Activated CD4-positive, alpha-beta T cell treated with anti-CD3 and anti-CD28 coated beads, Interleukin-2, amount 10 ng/mL, durations not matched to agents 7 days and 5 days (primary cell): Measurements from ENCODE around the gene ACSS1. TPM values are rescaled to one million over a fixed set of nuclear protein-coding genes. Genes with fewer than 3 reads are reported as not detected.
A peak's percentile ranks its signal among the peaks of the same experiment; 100 is the strongest.

Experiments used
- CTCF ChIA-PET: fragments of 350-600 bp; sonication (Branson Sonifier 250); formaldehyde crosslinking; loops from one replicate; lab custom pipeline; 2021; ENCODE audit warnings: antibody characterized with exemption; lab: Charles Lee
- POLR2A ChIA-PET: fragments of 350-600 bp; sonication (Branson Sonifier 250); formaldehyde crosslinking; loops from one replicate; lab custom pipeline; 2021; ENCODE audit warnings: antibody characterized with exemption; lab: Charles Lee
- DNase-seq: peaks from one replicate; pipeline ENCODE4 v3.0.0-alpha.2; 2020
- H3K27ac Mint-ChIP-seq: one replicate; pipeline ENCODE4 v1.8.0; 2021; ENCODE audit warnings: mild to moderate bottlenecking, moderate library complexity, mixed read lengths
- H3K27me3 Mint-ChIP-seq: one replicate; pipeline ENCODE4 v1.8.0; 2021; ENCODE audit warnings: mixed read lengths
- H3K36me3 Mint-ChIP-seq: one replicate; pipeline ENCODE4 v1.8.0; 2021; ENCODE audit warnings: low read depth, mixed read lengths
- H3K4me1 Mint-ChIP-seq: one replicate; pipeline ENCODE4 v1.8.0; 2021; ENCODE audit warnings: mixed read lengths
- H3K4me3 Mint-ChIP-seq: one replicate; pipeline ENCODE4 v1.8.0; 2021; ENCODE audit warnings: mild to moderate bottlenecking, moderate library complexity, mixed read lengths
- H3K9me3 Mint-ChIP-seq: one replicate; pipeline ENCODE4 v1.8.0; 2021; ENCODE audit warnings: mixed read lengths
- total RNA-seq, 2 experiments: library from RNA; stranded (reverse); gene quantifications; one replicate each; pipeline ENCODE4 v1.2.3, GENCODE V29; 2021

ACSS1 gene
- total RNA-seq, 2 experiments from 2014 or later, result 41.1 to 54.1 TPM

- H3K27ac Mint-ChIP-seq, result no peak overlapping the region
- H3K4me1 Mint-ChIP-seq, result peaks cover 40% of the 10 kb centered on the region
- peaks cover under 1% of the 10 kb centered on the region for H3K9me3 Mint-ChIP-seq
- peaks cover 66% of the 10 kb centered on the region for H3K36me3 Mint-ChIP-seq
- POLR2A ChIA-PET, result no interaction called here
- H3K27me3 Mint-ChIP-seq, result no peaks in the 10 kb centered on the region
- no peak for DNase-seq
- no peak overlapping the region for H3K4me3 Mint-ChIP-seq
- CTCF ChIA-PET, result interaction anchor here (1.3 to 1.4 kb wide), 2 partner anchors 21 to 84 kb away, joined by 3 read pairs; no protein-coding TSS in a partner anchor
Observed at GRCh38 chr20:24981790-24982189, 76.1 kb downstream of the ACSS1 start.

- POLR2A ChIA-PET, result no interaction called here
- Mint-ChIP-seq H3K27me3 (no peaks in the 10 kb centered on the region), H3K36me3 (peaks cover 71% of the 10 kb centered on the region), H3K4me1 (peaks cover 37% of the 10 kb centered on the region), H3K27ac (peak overlapping the region; percentile 46), H3K4me3 (no peak overlapping the region), H3K9me3 (peaks cover 5% of the 10 kb centered on the region)
- DNase-seq, result no peak
- CTCF ChIA-PET, result interaction anchor here (1.0 to 1.4 kb wide), 3 partner anchors 27 to 84 kb away, joined by 3 to 5 read pairs (median 3); no protein-coding TSS in a partner anchor
Observed at GRCh38 chr20:24981282-24981681, 76.7 kb downstream of the ACSS1 start.

GRCh38 chr20:24980291-24981053, 77.5 kb downstream of the ACSS1 start:
- H3K4me3 Mint-ChIP-seq, result no peak overlapping the region
- peaks cover 77% of the 10 kb centered on the region for H3K36me3 Mint-ChIP-seq
- peak overlapping the region; percentile 11 for H3K27ac Mint-ChIP-seq
- peaks cover 12% of the 10 kb centered on the region for H3K9me3 Mint-ChIP-seq
- CTCF ChIA-PET, result interaction anchor here (1.0 to 1.4 kb wide), 3 partner anchors 26 to 30 kb away, joined by 3 to 5 read pairs (median 3); no protein-coding TSS in a partner anchor
- DNase-seq, result no peak
- no peaks in the 10 kb centered on the region for H3K27me3 Mint-ChIP-seq
- peaks cover 29% of the 10 kb centered on the region for H3K4me1 Mint-ChIP-seq
- POLR2A ChIA-PET, result no interaction called here

- peaks cover 13% of the 10 kb centered on the region for H3K9me3 Mint-ChIP-seq
- ChIA-PET CTCF (interaction anchor here (1.2 kb wide), 1 partner anchor 29 kb away, joined by 3 read pairs; no protein-coding TSS in a partner anchor), POLR2A (no interaction called here)
- DNase-seq, result no peak
- peaks cover 84% of the 10 kb centered on the region for H3K36me3 Mint-ChIP-seq
- H3K4me1 Mint-ChIP-seq, result peaks cover 18% of the 10 kb centered on the region
- peak overlapping the region; percentile 11 for H3K27ac Mint-ChIP-seq
- H3K4me3 Mint-ChIP-seq, result no peak overlapping the region
- no peaks in the 10 kb centered on the region for H3K27me3 Mint-ChIP-seq
Observed at GRCh38 chr20:24979036-24979960, 78.6 kb downstream of the ACSS1 start.

GRCh38 chr20:24978513-24978912, 79.4 kb downstream of the ACSS1 start:
- Mint-ChIP-seq H3K27ac (no peak overlapping the region), H3K4me1 (peaks cover 18% of the 10 kb centered on the region), H3K36me3 (peaks cover 83% of the 10 kb centered on the region), H3K27me3 (no peaks in the 10 kb centered on the region), H3K9me3 (peaks cover 13% of the 10 kb centered on the region), H3K4me3 (no peak overlapping the region)
- ChIA-PET POLR2A (no interaction called here), CTCF (no interaction called here)
- DNase-seq, result no peak

- H3K27me3 Mint-ChIP-seq, result no peaks in the 10 kb centered on the region
- DNase-seq, result no peak
- no peak overlapping the region for H3K4me3 Mint-ChIP-seq
- no peak overlapping the region for H3K27ac Mint-ChIP-seq
- H3K36me3 Mint-ChIP-seq, result peaks cover 83% of the 10 kb centered on the region
- peaks cover 17% of the 10 kb centered on the region for H3K4me1 Mint-ChIP-seq
- peaks cover 13% of the 10 kb centered on the region for H3K9me3 Mint-ChIP-seq
- CTCF ChIA-PET, result interaction anchor here (2.0 kb wide), 1 partner anchor 14 kb away, joined by 4 read pairs; no protein-coding TSS in a partner anchor
- POLR2A ChIA-PET, result no interaction called here
Observed at GRCh38 chr20:24977797-24978196, 80.1 kb downstream of the ACSS1 start.

- Mint-ChIP-seq H3K4me1 (peaks cover 14% of the 10 kb centered on the region), H3K36me3 (peaks cover 83% of the 10 kb centered on the region), H3K4me3 (no peak overlapping the region), H3K27ac (no peak overlapping the region), H3K9me3 (peaks cover 13% of the 10 kb centered on the region), H3K27me3 (no peaks in the 10 kb centered on the region)
- CTCF ChIA-PET, result interaction anchor here (2.0 kb wide), 1 partner anchor 14 kb away, joined by 4 read pairs; no protein-coding TSS in a partner anchor
- POLR2A ChIA-PET, result no interaction called here
- DNase-seq, result no peak
Observed at GRCh38 chr20:24977336-24977735, 80.6 kb downstream of the ACSS1 start.

GRCh38 chr20:24972341-24972740, 85.6 kb downstream of the ACSS1 start:
- no peak for DNase-seq
- no peaks in the 10 kb centered on the region for H3K27me3 Mint-ChIP-seq
- H3K36me3 Mint-ChIP-seq, result peaks cover 67% of the 10 kb centered on the region
- H3K9me3 Mint-ChIP-seq, result peaks cover 13% of the 10 kb centered on the region
- no peaks in the 10 kb centered on the region for H3K4me1 Mint-ChIP-seq
- H3K4me3 Mint-ChIP-seq, result no peak overlapping the region
- POLR2A ChIA-PET, result no interaction called here
- CTCF ChIA-PET, result no interaction called here
- no peak overlapping the region for H3K27ac Mint-ChIP-seq

GRCh38 chr20:24971376-24972101, 86.4 kb downstream of the ACSS1 start:
- no peak overlapping the region for H3K27ac Mint-ChIP-seq
- no peak overlapping the region for H3K4me3 Mint-ChIP-seq
- no peaks in the 10 kb centered on the region for H3K4me1 Mint-ChIP-seq
- no peaks in the 10 kb centered on the region for H3K27me3 Mint-ChIP-seq
- POLR2A ChIA-PET, result no interaction called here
- H3K36me3 Mint-ChIP-seq, result peaks cover 61% of the 10 kb centered on the region
- peaks cover 11% of the 10 kb centered on the region for H3K9me3 Mint-ChIP-seq
- CTCF ChIA-PET, result no interaction called here
- DNase-seq, result peak; percentile 3

GRCh38 chr20:24970754-24971153, 87.2 kb downstream of the ACSS1 start:
- Mint-ChIP-seq H3K27me3 (no peaks in the 10 kb centered on the region), H3K4me3 (no peak overlapping the region), H3K27ac (no peak overlapping the region), H3K4me1 (no peaks in the 10 kb centered on the region), H3K9me3 (peaks cover 4% of the 10 kb centered on the region), H3K36me3 (peaks cover 58% of the 10 kb centered on the region)
- DNase-seq, result peak; percentile 2
- ChIA-PET POLR2A (no interaction called here), CTCF (no interaction called here)

- DNase-seq, result no peak
- H3K9me3 Mint-ChIP-seq, result no peaks in the 10 kb centered on the region
- POLR2A ChIA-PET, result no interaction called here
- H3K4me3 Mint-ChIP-seq, result no peak overlapping the region
- H3K36me3 Mint-ChIP-seq, result peaks cover 55% of the 10 kb centered on the region
- CTCF ChIA-PET, result no interaction called here
- H3K27ac Mint-ChIP-seq, result peak overlapping the region; percentile 17
- no peaks in the 10 kb centered on the region for H3K27me3 Mint-ChIP-seq
- no peaks in the 10 kb centered on the region for H3K4me1 Mint-ChIP-seq
Observed at GRCh38 chr20:24970030-24970553, 87.8 kb downstream of the ACSS1 start.
